Nephron (organoid): ENCODE results near the gene HDAC7.

Experiments
- H3K27ac Mint-ChIP-seq, 3 experiments: 2 replicates each; pipeline ENCODE4 v1.8.0; 2020; ENCODE audit warnings: mixed read lengths in 3 of 3, mild to moderate bottlenecking in 2 of 3, moderate library complexity in 1 of 3
- H3K27me3 Mint-ChIP-seq: 2 replicates; pipeline ENCODE4 v1.8.0; 2021; ENCODE audit warnings: low read depth, mild to moderate bottlenecking, moderate library complexity, mixed read lengths
- H3K36me3 Mint-ChIP-seq: 2 replicates; pipeline ENCODE4 v1.8.0; 2020; ENCODE audit warnings: low read depth, mixed read lengths
- H3K4me1 Mint-ChIP-seq: 2 replicates; pipeline ENCODE4 v1.8.0; 2020; ENCODE audit warnings: mixed read lengths
- H3K4me3 Mint-ChIP-seq, 3 experiments: 2 replicates each; pipeline ENCODE4 v1.8.0; 2020; ENCODE audit warnings: mild to moderate bottlenecking in 3 of 3, mixed read lengths in 3 of 3, moderate library complexity in 2 of 3
- H3K9me3 Mint-ChIP-seq: 2 replicates; pipeline ENCODE4 v1.8.0; 2020; ENCODE audit warnings: mixed read lengths
- TF ChIP-seq, protein P1 (sequence below), 3 experiments: fragments of 200-600 bp; sonication (generic); IDR thresholded peaks; one replicate each; pipeline ENCODE4 v1.5.0; 2021; ENCODE audit warnings: antibody characterized with exemption in 3 of 3; ENCODE audit not compliant: unreplicated experiment in 3 of 3

Gene HDAC7

DNA sequence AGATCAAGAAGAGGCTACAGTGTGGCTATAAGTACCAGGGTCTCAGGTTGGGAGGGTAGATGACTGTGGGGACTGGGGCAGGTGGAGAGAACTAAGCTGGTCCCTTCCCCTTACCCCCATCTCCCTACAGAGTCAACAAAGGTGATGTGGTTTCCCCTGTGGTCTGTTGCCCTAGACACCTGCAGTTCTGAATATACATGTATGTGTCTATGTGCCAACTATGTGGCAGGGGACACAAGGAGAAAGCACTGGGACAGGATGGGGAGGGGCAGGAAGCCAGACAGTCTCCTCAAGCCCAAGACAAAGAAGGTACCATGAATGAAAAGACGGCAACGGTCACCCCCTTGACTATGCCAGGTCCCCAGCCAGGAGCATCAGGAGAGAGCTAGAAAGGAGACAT, 4.5 kb upstream of the HDAC7 start:
- TF ChIP-seq, protein P1, sequence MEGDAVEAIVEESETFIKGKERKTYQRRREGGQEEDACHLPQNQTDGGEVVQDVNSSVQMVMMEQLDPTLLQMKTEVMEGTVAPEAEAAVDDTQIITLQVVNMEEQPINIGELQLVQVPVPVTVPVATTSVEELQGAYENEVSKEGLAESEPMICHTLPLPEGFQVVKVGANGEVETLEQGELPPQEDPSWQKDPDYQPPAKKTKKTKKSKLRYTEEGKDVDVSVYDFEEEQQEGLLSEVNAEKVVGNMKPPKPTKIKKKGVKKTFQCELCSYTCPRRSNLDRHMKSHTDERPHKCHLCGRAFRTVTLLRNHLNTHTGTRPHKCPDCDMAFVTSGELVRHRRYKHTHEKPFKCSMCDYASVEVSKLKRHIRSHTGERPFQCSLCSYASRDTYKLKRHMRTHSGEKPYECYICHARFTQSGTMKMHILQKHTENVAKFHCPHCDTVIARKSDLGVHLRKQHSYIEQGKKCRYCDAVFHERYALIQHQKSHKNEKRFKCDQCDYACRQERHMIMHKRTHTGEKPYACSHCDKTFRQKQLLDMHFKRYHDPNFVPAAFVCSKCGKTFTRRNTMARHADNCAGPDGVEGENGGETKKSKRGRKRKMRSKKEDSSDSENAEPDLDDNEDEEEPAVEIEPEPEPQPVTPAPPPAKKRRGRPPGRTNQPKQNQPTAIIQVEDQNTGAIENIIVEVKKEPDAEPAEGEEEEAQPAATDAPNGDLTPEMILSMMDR (IDR thresholded peaks at IDR 0.05; ENCODE audit: unreplicated experiment in 3 of 3): no peak
- H3K9me3 Mint-ChIP-seq: no peaks in the 10 kb centered on the region
- H3K36me3 Mint-ChIP-seq: no peaks in the 10 kb centered on the region
- no peak overlapping the region for H3K4me3 Mint-ChIP-seq
- peak overlapping the region; percentile 37 to 99 (median 44) for H3K27ac Mint-ChIP-seq
- H3K27me3 Mint-ChIP-seq: no peaks in the 10 kb centered on the region
- peaks cover 69% of the 10 kb centered on the region for H3K4me1 Mint-ChIP-seq

DNA sequence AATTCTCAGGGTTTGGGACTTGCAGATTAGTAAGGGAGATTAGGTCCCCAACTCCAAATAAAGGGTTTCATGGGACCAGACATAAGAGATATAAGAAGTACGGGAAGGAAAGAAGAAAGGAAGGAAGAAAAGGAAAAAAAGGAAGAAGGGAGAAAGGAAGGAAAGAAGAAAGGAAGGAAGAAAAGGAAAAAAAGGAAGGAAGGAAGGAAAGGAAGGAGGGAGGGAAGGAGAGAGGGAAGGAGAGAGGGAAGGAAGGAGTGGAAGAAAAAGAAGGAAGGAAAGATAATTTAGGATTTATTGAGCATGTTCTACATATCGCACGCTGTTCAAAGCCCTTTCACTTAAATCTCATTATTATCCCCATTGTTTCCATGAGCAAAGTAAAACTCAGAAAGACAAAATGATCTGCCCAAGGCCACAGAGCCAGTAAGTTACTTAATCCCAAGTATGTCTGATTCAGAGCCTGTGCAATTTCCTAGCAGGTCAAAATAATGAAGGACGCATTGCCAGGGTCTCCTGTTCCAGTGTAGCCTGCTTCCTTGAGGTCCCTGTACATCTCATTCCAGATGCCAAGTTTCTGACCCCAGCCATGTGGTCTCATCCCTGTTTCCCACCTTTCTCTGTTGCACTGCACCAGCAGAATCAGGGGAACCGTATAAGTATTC, 3.9 kb upstream of the HDAC7 start:
- Mint-ChIP-seq H3K9me3 (no peaks in the 10 kb centered on the region), H3K27me3 (no peaks in the 10 kb centered on the region), H3K4me3 (no peak overlapping the region), H3K4me1 (peaks cover 64% of the 10 kb centered on the region), H3K27ac (peak overlapping the region in 2 of 3 experiments; percentile 99), H3K36me3 (no peaks in the 10 kb centered on the region)
- TF ChIP-seq, protein P1 (IDR thresholded peaks at IDR 0.05; ENCODE audit: unreplicated experiment in 3 of 3): no peak

DNA sequence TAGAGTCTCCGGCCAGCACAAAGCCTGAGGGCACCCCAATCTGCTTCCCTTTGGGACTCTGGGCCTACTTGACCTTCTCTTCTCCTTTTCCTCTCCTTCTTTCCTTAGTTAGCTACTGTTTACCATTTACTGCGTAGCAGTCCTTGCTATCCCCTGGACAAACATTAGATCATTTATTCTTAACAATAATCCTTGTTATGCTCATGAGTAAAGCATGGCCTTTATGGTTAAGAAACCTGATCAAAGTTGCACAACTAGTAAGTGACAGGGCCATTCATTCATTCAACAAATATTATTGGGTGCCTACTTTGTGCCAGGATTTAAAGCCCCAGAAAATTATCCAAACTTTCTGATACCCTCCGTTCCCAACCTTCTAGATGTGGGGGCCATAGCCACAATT, 3.2 kb upstream of the HDAC7 start:
- H3K27ac Mint-ChIP-seq: peak overlapping the region; percentile 99 to 100 (median 99)
- TF ChIP-seq, protein P1 (IDR thresholded peaks at IDR 0.05; ENCODE audit: unreplicated experiment in 3 of 3): no peak
- no peaks in the 10 kb centered on the region for H3K9me3 Mint-ChIP-seq
- H3K27me3 Mint-ChIP-seq: no peaks in the 10 kb centered on the region
- peak overlapping the region; percentile 27 to 65 (median 31) for H3K4me3 Mint-ChIP-seq
- H3K4me1 Mint-ChIP-seq: peaks cover 64% of the 10 kb centered on the region
- no peaks in the 10 kb centered on the region for H3K36me3 Mint-ChIP-seq

DNA sequence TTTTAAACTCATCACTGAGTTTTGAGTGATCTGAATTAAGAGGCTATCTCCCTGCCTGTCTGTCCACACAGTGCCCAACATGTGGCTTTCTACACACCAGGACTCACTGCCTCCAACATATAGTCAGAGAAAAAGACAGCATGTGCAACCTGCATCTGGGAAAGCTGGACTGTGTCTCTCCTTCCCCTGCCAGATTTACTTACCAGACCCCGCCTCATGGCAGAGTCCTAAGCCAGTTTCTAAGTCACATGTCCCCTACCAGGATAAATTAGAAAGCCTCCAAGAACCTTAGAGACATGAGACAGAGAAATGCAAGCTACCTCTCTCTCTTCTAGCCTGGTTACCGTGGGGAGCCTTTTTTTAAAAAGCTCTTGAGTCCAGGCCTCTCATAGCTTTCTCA, 2.7 kb upstream of the HDAC7 start:
- Mint-ChIP-seq H3K9me3 (no peaks in the 10 kb centered on the region), H3K27me3 (no peaks in the 10 kb centered on the region), H3K4me3 (peak overlapping the region; percentile 31 to 95 (median 50)), H3K36me3 (no peaks in the 10 kb centered on the region), H3K4me1 (peaks cover 67% of the 10 kb centered on the region), H3K27ac (peak overlapping the region; percentile 99 to 100 (median 99))
- TF ChIP-seq, protein P1 (IDR thresholded peaks at IDR 0.05; ENCODE audit: unreplicated experiment in 3 of 3): no peak

DNA sequence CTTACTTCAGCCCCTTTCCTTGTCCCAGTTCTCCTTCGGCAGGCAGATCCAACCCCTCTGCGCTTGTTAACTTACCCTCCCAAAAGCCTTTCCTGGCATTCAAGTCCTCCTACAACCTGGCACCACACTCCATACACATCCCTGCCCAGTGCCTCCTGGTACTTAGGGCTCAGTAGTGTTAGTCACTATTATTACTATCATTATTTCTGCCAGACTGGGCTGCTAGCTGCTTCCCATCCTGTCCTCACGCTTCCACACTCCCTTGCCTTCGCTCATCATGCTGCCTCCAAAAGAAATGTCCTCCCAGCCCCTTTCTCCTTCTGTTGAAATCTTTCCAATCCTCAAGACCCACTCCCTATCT, 1.6 kb upstream of the HDAC7 start:
- peaks cover 77% of the 10 kb centered on the region for H3K4me1 Mint-ChIP-seq
- TF ChIP-seq, protein P1 (IDR thresholded peaks at IDR 0.05; ENCODE audit: unreplicated experiment in 3 of 3): no peak
- H3K9me3 Mint-ChIP-seq: no peaks in the 10 kb centered on the region
- peak overlapping the region; percentile 99 to 100 (median 99) for H3K27ac Mint-ChIP-seq
- H3K4me3 Mint-ChIP-seq: peak overlapping the region; percentile 94 to 98 (median 95)
- no peaks in the 10 kb centered on the region for H3K36me3 Mint-ChIP-seq
- no peaks in the 10 kb centered on the region for H3K27me3 Mint-ChIP-seq
